OCI-LY3 (cell line): ENCODE data around the gene RGS6.

Source experiments
- H2AFZ ChIP-seq: fragments of 200-600, 300-600 bp; shearing (Covaris generic); 2 replicates; pipeline ENCODE4 v1.6.0; 2014; ENCODE audit warnings: antibody characterized with exemption, low read depth, low read length
- H3K27ac ChIP-seq: fragments of 200-600, 300-600 bp; sonication (generic); 2 replicates; pipeline ENCODE4 v1.5.1; 2014; ENCODE audit warnings: mild to moderate bottlenecking, low read length, moderate library complexity, mixed read lengths
- H3K27me3 ChIP-seq: fragments of 200-600, 300-600 bp; sonication (generic); 2 replicates; pipeline ENCODE4 v1.6.1; 2014; ENCODE audit warnings: low read depth, low read length, mixed read lengths
- H3K36me3 ChIP-seq: fragments of 200-600, 300-600 bp; sonication (generic); replicated peaks from 2 replicates; pipeline ENCODE3; 2014; ENCODE audit warnings: low read depth, low read length, mixed read lengths
- H3K4me1 ChIP-seq: fragments of 300-600, 200-600 bp; sonication (generic); 2 replicates; pipeline ENCODE4 v1.6.1; 2014; ENCODE audit warnings: low read length, mixed read lengths
- H3K4me2 ChIP-seq: fragments of 200-600, 300-600 bp; sonication (generic); 2 replicates; pipeline ENCODE4 v1.6.1; 2014; ENCODE audit warnings: low read length, mixed read lengths
- H3K4me3 ChIP-seq: fragments of 300-600, 200-600 bp; sonication (generic); 2 replicates; pipeline ENCODE4 v1.5.1; 2014; ENCODE audit warnings: antibody characterized with exemption, mild to moderate bottlenecking, low read length, moderate library complexity
- H3K79me2 ChIP-seq: fragments of 300-600, 200-600 bp; shearing (Covaris generic); 2 replicates; pipeline ENCODE4 v1.6.1; 2014; ENCODE audit warnings: mild to moderate bottlenecking, low read length, mixed read lengths
- H3K9ac ChIP-seq: fragments of 300-600, 200-600 bp; shearing (Covaris generic); 2 replicates; pipeline ENCODE4 v1.6.0; 2014; ENCODE audit warnings: mild to moderate bottlenecking, low read length, moderate library complexity
- H3K9me3 ChIP-seq: fragments of 200-600, 300-600 bp; shearing (Covaris generic); 2 replicates; pipeline ENCODE4 v1.6.1; 2014; ENCODE audit warnings: low read length, mixed read lengths; ENCODE audit not compliant: insufficient read depth
- H4K20me1 ChIP-seq: fragments of 200-600, 300-600 bp; sonication (generic); 2 replicates; pipeline ENCODE4 v1.6.1; 2016; ENCODE audit warnings: low read length, mixed read lengths; ENCODE audit not compliant: insufficient read depth
- CTCF ChIP-seq: fragments of 200-600, 300-600 bp; sonication (generic); IDR thresholded peaks from 2 replicates; pipeline ENCODE4 v1.5.1; 2014; ENCODE audit warnings: antibody characterized with exemption, low read length, low read depth
- EZH2phosphoT487 ChIP-seq: fragments of 200-600 bp; shearing (Covaris generic); IDR thresholded peaks from 2 replicates; pipeline ENCODE4 v1.6.1; 2018; ENCODE audit warnings: antibody characterized with exemption, mixed run types, low read depth

RGS6 gene

GRCh38 chr14:72275242-72275641, 343.0 kb downstream of the RGS6 start:
- no peak for TF ChIP-seq CTCF
- TF ChIP-seq EZH2phosphoT487 = no peak
- Histone ChIP-seq H3K9ac (no peak overlapping the region), H3K9me3 (no peaks in the 10 kb centered on the region), H3K4me3 (no peak overlapping the region), H3K27ac (no peak overlapping the region), H3K4me1 (no peaks in the 10 kb centered on the region), H2AFZ (no peak overlapping the region), H3K4me2 (no peak overlapping the region), H4K20me1 (no peaks in the 10 kb centered on the region), H3K79me2 (no peaks in the 10 kb centered on the region), H3K36me3 (no peaks in the 10 kb centered on the region), H3K27me3 (peaks cover 16% of the 10 kb centered on the region; the same call in 1 of the 2 replicates)

DNA sequence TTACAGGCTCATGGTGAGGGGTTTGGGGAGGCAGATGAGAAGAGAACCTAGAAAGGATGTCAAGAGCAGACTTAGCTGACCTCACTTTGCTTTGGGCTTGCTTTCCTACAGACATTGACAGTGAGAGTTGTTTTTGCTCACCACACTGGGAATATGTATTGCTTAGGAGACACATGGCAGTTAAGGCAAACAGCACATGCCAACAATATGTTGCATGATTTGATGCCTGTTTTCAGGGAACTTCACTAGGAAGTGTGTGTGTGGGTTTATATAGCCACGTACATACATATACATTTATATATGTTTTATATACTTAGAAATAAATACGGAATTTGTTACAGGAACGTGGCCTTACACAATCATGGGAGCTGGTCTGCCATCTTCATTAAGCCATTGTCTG, 346.1 kb downstream of the RGS6 start:
- Histone ChIP-seq H4K20me1 (no peaks in the 10 kb centered on the region), H3K27ac (no peak overlapping the region), H3K36me3 (no peaks in the 10 kb centered on the region), H3K9ac (no peak overlapping the region), H3K79me2 (no peaks in the 10 kb centered on the region), H3K9me3 (no peaks in the 10 kb centered on the region), H2AFZ (no peak overlapping the region), H3K4me3 (no peak overlapping the region), H3K4me2 (no peak overlapping the region), H3K27me3 (peaks cover 10% of the 10 kb centered on the region; the same call in 1 of the 2 replicates), H3K4me1 (no peaks in the 10 kb centered on the region)
- TF ChIP-seq CTCF = no peak
- TF ChIP-seq EZH2phosphoT487 = no peak

DNA sequence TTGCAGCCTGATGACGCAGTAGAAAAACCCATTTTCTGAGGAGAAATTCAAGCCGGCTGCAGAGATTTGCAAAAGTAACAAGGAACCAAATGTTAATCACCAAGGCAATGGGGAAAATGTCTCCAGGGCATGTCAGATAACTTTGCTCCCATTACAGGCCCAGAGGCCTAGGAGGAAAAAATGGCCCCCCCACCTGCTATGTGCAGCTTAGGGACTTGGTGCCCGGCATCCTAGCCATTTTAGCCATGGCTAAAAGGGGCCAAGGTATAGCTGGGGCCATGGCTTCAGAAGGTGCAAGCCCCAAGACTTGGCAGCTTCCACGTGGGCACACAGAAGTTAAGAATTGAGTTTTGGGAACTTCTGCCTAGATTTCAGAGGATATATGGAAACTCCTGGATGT, 351.9 kb downstream of the RGS6 start:
- H3K36me3 ChIP-seq = no peaks in the 10 kb centered on the region
- H3K4me3 ChIP-seq = no peak overlapping the region
- no peak overlapping the region for H3K4me2 ChIP-seq
- H3K9me3 ChIP-seq = peaks cover 12% of the 10 kb centered on the region
- H3K4me1 ChIP-seq = no peaks in the 10 kb centered on the region
- H3K27ac ChIP-seq = no peak overlapping the region
- TF ChIP-seq CTCF = no peak
- TF ChIP-seq EZH2phosphoT487 = no peak
- no peaks in the 10 kb centered on the region for H4K20me1 ChIP-seq
- peaks cover 4% of the 10 kb centered on the region for H3K27me3 ChIP-seq
- H2AFZ ChIP-seq = no peak overlapping the region
- H3K9ac ChIP-seq = no peak overlapping the region
- no peaks in the 10 kb centered on the region for H3K79me2 ChIP-seq

- no peak overlapping the region for H2AFZ ChIP-seq
- peaks cover 23% of the 10 kb centered on the region for H3K27me3 ChIP-seq
- peaks cover 6% of the 10 kb centered on the region; the same call in 1 of the 2 replicates for H3K9me3 ChIP-seq
- TF ChIP-seq CTCF (no peak), EZH2phosphoT487 (no peak)
- no peaks in the 10 kb centered on the region for H3K36me3 ChIP-seq
- no peak overlapping the region for H3K4me3 ChIP-seq
- no peaks in the 10 kb centered on the region for H4K20me1 ChIP-seq
- H3K9ac ChIP-seq = no peak overlapping the region
- no peak overlapping the region for H3K27ac ChIP-seq
- H3K4me2 ChIP-seq = no peak overlapping the region
- H3K4me1 ChIP-seq = no peaks in the 10 kb centered on the region
- H3K79me2 ChIP-seq = no peaks in the 10 kb centered on the region
These were observed 358.0 kb downstream of the RGS6 start for GRCh38 chr14:72290241-72290640.
